B cell (primary cell): Measurements from ENCODE around the gene NRL.
"Not testable (repeated sequence)": the region's sequence is repeated elsewhere in the genome, so short reads cannot be mapped to it uniquely, and the experiment has no call there.

ENCODE experiments used
- CTCF ChIP-seq: fragments of 200-600 bp; IDR thresholded peaks from one replicate; pipeline ENCODE4 v1.8.0; 2022; ENCODE audit warnings: antibody characterized with exemption, mild to moderate bottlenecking
- EZH2 ChIP-seq: IDR thresholded peaks from 2 replicates; pipeline ENCODE4 v1.6.1; 2012; ENCODE audit warnings: borderline replicate concordance, low read depth, mild to moderate bottlenecking, moderate library complexity, low read length; ENCODE audit not compliant: insufficient read depth, poor library complexity, severe bottlenecking

GRCh38 chr14:24029687-24030086, 85.1 kb downstream of the NRL start:
- not testable (repeated sequence) for TF ChIP-seq EZH2, CTCF
